GM21737 (cell line): ENCODE data around the gene DNAH6.
"Not testable (repeated sequence)": the region's sequence is repeated elsewhere in the genome, so short reads cannot be mapped to it uniquely, and the experiment has no call there.

Experiments
- ATAC-seq: cut with Tn5 transposase; IDR thresholded peaks from one replicate; pipeline ENCODE4 v1.9.1; 2021; ENCODE audit warnings: mild to moderate bottlenecking, moderate library complexity; ENCODE audit not compliant: unreplicated experiment

The DNAH6 gene

DNA sequence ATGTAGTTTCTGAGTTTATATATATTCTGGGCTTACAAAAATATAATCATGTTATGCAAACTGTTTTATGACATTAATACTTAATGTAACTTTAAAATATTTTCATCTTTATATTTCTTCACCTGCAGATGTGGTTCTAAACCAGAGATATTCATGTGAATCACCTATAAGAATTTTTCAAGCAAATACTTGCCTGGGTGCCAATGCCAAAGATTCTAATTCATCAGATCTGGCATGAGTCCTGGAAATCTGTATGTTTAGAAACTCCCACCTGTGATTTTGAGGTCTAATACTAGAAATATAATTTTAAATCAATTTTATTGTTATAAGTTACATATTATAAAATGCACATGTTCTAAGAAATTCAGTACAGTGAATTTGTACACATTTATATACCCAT is 19.9 kb upstream of the DNAH6 start:
- no peak for ATAC-seq

DNA sequence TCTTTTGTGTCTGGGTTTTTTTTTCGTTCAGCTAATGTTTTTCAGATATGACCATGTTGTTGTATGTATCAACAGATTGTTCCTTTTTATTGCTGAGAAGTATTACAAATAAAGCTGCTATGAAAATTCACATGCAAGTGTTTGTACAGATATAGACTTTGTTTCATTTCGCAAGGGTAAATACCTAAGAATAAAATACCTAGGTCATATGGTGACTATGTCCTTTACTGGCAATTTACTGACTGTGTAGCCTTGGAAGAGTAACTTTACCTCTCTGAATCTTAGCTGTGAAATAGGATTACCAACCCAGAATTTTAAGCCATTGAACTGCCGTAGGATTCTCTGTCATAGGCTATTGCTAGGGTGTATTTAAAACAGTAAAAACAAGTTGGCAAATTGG is 19.0 kb upstream of the DNAH6 start:
- ATAC-seq, result no peak

DNA sequence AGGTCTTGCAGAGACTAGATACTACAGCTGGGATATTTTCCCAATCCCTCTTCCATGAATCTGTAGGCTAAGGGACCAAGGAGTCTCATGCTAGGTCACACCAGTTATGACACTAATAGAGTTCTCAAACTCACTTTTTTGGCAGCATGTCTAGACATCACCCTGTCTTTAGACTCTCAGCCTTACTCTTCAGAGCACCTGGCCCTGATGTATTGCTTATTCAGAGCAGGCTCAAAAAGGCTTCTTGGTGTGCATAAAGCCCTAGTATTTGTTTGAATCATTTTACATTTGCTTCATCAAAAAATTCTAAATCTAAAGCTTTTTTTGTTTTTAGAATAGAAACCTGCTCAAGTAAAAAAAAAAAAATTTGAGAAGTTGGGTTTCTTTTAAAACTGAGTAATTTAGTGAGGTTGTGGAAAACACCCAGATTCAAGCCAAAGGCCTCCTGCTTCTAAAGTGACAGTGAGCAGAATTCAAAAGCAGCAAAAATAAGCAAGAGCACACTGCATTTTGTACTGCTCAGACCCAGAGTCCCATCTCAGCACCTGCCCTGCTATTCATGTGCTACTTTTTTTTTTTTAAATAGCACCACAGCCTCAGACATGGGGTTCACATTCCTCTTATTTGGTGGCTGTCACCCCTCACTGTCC is 18.0 kb upstream of the DNAH6 start:
- ATAC-seq, result no peak

DNA sequence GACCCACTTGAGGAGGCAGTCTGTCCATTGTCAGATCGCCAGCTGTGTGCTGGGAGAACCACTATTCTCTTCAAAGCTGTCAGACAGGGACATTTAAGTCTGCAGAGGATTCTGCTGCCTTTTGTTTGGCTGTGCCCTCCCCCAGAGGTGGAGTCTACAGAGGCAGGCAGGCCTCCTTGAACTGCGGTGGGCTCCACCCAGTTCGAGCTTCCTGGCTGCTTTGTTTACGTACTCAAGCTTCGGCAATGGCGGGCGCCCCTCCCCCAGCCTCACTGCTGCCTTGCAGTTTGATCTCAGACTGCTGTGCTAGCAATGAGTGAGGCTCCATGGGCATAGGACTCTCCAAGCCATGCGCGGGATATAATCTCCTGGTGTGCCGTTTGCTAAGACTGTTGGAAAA is 5.3 kb upstream of the DNAH6 start:
- ATAC-seq, result not testable (repeated sequence)

DNA sequence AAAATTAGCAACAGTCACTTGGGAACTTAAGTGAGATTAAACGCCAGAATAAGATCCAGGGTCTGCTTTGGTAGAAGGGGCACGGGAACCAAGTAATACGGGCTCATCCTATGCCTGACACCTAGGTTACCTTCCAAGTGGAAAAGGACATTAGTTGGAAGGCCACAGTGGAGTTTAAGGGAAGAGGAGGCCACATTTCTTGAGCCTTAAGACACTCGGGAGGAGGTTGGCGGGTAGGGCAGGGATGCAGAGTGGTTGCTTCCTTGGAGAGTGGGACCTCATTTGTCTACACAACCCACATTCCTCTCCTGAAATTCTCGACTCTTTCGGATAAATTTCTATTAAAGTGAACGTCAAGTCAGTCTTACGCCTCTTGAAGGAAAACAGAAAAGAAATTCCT is 510 bp upstream of the DNAH6 start:
- no peak for ATAC-seq

DNA sequence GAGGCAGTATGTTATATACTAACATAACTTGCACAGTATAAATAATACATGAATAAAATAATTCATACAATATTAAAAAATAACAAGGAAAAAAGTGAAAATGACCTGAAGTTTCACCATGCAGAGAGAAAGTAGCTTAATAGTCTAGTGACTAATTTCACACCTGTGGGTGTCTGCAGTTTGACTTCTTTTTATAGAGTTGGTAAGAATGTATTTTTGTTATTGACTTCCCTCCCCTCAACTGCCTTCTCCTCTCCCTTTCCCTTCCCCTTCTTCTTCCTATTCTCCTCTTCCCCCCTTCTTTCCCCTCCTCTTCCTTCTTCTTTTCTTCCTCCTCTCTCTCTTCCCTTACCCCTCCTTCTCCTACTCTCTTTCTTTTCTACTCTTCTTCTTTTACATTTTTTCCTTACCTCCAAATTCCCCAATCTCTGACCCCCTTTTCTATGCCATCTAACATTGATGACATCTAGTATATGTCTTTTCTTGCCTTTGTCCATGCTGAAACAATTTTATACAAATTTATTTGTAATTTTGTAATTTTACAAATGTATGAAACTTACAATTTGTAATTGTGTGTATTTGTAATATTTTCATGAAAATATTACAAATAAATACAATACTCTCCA is 3.1 kb downstream of the DNAH6 start:
- no peak for ATAC-seq

DNA sequence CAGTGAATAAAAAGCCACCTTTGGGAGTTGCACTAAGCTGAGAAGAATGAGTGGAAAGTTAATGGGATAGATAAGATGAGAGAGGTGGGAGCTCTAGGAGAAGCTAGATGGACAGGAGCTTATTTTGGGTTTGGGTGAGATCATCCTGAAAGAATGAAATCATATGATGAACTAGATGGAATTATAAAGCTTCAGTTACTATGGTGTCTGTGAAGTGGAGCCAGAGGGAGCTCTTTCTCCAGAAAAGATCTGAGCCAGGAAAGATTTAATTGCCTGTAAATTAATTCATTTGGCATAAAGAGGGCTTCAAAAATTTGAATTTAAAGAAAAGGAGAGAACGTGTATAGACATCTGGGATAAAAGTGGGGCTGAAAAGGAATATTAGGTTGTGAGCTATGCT is 10.3 kb downstream of the DNAH6 start:
- no peak for ATAC-seq

DNA sequence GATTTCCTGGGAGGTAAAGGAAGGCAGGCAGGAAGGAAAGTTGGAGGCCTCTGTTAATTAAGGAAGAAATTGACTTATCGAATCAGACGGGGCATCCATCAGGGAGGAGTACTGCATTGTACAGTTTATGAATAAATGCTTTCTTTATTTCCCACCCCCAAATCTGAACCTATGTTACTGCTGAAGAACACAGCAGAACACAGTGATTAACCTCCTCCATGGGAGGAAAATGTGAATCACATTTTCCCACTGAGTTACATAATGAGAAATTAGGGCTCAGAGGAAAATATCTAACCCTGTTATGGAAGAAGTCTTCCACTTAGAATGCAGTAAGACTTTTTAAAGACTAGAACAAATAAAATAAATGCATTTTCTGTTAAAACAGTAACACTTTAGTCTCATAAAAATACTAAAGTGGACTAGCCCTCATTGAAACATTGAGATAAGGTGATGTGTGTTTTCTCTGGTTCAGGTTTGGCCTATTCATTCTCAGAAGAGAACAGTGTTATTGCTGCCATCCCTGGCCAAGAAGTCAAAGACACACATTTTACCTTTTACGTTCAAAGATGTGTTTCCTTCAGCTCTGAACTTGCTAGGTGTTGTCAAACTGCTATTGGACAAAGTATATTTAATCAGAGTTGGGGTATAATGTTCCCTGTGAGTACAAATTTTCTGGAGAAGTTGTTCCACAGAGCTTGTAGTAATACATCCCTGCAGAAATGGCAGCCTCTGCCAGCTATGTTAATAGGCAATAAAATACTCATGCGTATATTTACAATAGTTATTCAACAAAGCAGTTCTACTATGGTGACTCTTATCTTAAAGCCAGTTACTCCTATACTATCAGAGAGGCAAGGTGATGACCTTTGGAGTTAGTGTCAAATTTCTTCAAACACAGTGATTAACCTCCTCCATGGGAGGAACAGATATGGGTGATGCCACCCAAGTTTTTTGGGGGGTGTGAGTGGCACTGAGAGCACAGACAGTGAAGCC is 11.1 kb downstream of the DNAH6 start:
- no peak for ATAC-seq

DNA sequence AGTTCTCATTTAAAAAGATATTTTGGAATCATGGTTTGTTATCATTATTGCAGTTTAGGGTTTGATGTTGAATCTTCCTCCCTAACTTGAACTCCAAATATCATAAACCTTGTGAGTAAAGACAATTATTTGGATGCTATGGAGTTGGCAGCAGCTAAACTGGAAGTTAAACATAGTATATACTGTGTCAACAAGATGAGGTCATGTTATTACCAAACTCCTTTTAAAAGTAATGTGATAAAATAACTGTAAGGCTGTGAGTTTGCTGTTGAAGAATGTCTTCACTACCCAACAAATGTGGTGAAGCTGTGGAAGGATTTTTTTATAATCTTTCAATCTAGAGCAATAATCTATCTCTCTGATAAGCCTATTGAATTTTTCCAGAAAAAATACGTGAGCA is 16.0 kb downstream of the DNAH6 start:
- no peak for ATAC-seq

DNA sequence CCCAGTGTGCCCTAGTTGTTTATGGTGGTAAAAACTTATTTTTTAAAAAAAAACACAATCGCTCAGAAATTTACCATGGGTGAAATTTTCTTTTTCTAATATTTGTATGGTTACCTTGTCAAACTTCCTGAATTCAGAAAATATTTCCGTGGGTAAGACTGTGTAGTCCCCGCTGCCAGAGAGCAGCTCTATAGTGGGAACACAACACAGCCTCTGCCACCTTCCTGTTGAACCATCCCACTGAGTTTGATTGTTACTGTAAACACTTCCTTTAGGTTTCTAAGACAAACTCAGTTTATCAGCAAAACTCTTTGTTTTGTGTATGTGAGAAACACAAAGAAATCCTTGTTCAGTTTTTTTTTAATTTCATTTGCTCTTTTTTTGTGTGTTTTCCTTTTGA is 17.9 kb downstream of the DNAH6 start:
- no peak for ATAC-seq

DNA sequence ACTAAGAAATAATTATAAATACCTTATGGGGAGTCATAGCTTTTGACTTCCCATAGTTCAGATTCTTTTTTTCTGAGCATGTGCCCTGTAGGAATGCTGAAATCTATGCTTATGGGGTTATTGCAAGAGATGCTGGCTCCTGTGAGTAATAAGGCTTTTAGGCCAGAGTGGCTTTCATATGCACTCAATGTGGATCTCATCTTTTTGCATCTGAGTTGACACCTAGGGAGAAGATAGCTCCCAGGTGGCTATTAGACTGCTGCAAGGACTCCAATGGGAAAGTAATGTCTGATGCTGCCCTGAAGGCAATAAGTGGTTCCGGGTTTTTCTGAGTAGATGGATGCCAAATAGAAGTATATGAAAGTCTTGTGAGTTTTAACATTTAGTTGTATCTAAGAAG is 21.0 kb downstream of the DNAH6 start:
- no peak for ATAC-seq

DNA sequence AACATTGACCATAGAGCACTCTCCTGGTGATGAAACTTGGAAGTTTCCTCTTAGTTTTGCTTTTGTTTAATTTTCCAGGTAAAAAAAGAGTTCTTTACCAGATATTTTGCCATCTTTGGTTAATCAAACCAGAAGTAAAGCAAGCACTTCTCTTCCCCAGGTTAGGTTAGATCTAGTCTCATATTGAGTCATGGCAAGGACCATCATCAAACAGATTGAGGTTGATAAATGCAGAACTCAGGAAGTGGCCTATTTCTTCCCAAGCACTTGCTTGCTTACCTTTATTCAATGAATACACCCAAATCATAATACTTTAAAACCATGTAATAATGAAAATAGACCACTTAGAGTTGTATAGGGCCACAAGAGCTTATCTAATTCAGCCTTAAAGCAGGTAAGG is 23.4 kb downstream of the DNAH6 start:
- no peak for ATAC-seq

DNA sequence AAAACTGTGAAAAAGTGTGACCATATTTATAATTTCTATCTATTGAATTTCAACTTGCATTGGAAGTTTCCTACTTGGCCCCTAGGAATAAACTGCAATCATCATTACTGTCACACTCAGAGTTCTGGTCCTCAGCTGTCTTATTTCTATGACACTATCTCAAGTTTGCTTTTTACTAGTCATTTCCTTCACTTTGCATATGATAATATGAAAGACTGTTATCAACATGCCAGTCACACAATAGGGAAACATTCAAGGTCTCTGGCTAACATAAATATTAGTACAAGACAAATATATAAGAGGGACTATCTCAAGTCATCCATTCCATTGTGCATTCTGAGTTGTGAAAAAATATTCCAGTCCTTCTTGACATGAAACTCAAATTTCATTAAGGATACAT is 28.7 kb downstream of the DNAH6 start:
- no peak for ATAC-seq

DNA sequence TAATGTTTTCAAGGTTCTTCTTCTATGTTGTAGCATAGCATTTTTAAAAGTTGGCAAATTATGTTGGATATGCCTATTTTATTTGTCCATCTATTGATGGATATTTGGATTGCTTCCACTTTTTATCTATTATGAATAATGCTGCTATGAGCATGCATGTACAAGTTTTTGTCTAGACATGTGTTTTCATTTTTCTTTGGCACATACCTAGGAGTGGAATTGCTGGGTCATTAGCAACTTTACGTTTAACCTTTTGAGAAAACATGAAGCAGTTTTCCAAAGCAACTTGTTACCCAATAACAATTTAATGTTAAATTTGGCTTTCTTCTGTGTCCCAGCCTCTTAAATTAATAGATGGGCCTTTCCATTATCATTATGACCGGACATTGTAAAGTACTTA is 30.3 kb downstream of the DNAH6 start:
- ATAC-seq, result no peak

DNA sequence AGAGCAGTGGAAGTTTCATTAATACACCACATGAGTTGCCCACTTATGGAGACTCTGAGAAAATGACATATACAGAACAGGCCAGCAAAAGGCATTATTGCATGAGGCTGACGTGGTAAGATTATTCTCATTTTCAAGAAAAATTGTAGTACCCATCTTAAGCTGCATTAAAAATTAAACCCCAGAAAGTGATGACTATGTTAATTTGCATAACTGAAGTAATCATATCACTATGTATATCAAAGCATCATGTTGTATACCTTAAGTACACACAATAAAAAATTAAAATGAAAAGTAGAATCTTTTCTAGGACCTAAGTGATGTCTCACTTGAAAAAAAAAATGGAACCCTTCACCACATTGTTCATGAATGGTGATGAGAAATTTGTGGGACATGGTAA is 32.0 kb downstream of the DNAH6 start:
- no peak for ATAC-seq

DNA sequence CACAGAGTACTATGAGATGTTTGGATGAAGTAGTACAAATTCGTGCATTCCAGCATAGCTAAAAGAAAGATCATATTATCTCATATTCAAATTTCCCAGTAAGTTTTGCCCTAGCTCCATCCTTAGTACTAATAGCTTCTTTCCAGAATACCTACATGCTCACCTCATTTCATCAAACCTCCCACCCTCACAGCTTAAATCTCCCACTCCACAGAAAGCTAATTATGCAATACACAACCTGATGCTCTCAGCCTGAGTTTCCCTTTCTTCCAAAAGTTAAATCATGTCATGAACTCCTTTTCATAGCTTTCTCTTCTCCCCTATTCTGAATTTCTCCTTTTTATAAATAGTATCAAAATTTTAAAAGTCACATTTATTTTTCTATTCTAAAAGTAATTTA is 34.6 kb downstream of the DNAH6 start:
- no peak for ATAC-seq

DNA sequence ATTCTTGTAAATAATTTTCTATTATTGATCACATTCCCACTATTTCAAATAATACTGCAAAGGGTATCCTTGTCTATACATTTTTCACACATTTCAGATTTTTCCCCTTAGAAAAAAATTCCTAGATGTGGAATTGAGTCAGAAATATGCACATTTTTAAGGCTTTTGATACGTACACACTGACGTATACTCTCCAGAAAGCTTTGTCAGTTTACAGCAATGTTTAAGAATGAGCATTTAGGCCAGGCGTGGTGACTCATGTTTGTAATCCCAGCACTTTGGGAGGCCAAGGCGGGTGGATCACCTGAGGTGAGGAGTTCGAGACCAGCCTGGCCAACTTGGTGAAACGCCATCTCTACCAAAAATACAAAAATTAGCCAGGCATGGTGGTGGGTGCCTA is 35.2 kb downstream of the DNAH6 start:
- not testable (repeated sequence) for ATAC-seq

DNA sequence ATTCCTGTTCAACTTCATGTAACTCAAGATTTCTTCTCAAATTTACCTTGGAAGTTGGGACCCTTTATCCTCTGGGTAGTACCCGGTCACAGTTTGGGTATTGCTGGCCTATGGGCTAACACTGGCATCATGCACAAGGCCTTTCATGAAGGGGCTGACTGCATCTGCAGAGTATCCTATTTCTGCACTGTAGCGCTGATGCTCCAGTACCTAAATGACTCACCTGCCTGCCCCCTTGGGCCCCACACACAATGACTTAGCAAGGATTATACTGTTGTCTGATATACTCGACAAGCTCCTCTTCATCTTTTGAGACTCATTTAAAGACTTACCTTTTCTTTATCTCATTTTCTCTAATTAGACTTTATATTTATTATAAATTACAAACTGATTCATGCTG is 39.9 kb downstream of the DNAH6 start:
- ATAC-seq, result no peak

DNA sequence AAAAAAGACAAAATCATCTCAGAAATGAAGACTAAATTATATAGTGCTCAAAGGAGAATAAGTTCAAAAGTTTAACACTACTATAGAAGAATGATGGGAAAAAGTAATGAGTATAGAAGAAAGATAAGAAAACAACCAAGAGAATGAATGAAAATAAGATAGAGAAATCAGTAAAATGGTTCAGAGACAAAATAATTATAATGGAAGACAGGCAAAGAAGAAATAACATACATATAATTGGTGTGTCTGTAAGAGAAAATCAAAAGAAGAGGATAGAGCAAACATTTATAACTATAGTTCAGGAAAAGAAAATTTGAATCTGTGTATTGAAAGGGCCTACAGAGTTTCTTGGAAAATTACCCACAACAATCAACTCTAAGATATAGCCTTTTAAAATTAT is 43.5 kb downstream of the DNAH6 start:
- ATAC-seq, result no peak

DNA sequence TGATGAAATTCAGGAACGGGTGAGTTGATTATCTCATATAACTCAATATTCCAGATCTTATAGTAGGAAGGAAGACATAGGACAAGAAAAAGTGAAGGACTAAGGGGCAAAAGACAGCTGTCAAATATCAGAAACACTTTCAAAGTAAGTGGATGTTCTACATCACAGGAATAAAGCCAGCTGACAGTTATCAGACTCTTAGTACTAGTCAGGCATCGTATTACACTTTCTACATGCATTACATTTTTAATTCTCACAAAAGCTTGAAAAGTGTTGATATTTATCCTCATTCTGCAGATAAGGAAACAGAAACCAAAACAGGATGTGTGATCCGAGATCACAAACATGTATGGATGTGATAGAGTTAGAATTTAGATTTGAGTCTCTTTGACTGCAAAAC is 63.4 kb downstream of the DNAH6 start:
- no peak for ATAC-seq

DNA sequence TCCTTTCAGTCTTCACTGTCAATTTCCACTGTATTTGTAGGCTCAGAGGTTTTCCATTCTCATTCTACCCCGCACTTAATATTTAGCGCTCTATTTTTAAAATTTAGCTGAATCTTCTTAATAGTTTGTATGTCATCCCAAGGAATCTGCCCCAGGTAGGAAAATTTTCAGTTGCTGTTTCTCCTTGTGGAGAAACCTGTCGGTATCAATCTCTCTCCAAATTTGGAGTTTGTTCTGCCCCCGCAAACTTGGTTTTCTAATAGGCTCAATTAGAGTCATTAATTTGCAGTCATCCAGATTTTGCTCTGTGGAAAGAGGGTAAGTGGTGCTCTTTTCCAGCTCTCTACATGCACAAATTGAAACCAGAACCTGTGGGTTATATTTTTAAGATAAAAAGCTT is 87.6 kb downstream of the DNAH6 start:
- no peak for ATAC-seq

DNA sequence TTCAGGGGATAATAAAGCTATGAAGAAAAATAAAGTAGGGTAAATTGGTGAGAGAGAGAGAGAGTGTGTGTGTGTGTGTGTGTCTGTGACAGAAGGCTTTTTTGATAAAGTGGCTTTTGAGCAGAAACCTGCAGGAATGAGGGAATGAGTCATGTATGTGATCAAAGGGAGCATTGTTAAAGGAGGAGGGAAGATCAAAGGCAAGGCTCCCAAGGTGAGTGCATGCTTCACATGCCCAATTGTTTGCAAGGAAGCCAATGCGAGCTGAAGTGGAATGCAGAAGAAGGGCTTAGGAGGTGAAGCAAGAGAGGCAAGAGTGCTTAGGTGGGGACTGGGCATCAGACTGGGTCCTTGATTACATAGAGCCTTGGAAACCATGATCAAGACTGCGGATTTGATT is 96.8 kb downstream of the DNAH6 start:
- ATAC-seq, result no peak
